Nephron (organoid): Measurements from ENCODE around the gene ARSJ.

Experiments
- H3K27ac Mint-ChIP-seq, 3 experiments: 2 replicates each; pipeline ENCODE4 v1.8.0; 2020; ENCODE audit warnings: mixed read lengths in 3 of 3, mild to moderate bottlenecking in 2 of 3, moderate library complexity in 1 of 3
- H3K27me3 Mint-ChIP-seq: 2 replicates; pipeline ENCODE4 v1.8.0; 2021; ENCODE audit warnings: low read depth, mild to moderate bottlenecking, moderate library complexity, mixed read lengths
- H3K36me3 Mint-ChIP-seq: 2 replicates; pipeline ENCODE4 v1.8.0; 2020; ENCODE audit warnings: low read depth, mixed read lengths
- H3K4me1 Mint-ChIP-seq: 2 replicates; pipeline ENCODE4 v1.8.0; 2020; ENCODE audit warnings: mixed read lengths
- H3K4me3 Mint-ChIP-seq, 3 experiments: 2 replicates each; pipeline ENCODE4 v1.8.0; 2020; ENCODE audit warnings: mild to moderate bottlenecking in 3 of 3, mixed read lengths in 3 of 3, moderate library complexity in 2 of 3
- H3K9me3 Mint-ChIP-seq: 2 replicates; pipeline ENCODE4 v1.8.0; 2020; ENCODE audit warnings: mixed read lengths
- TF ChIP-seq, protein P1 (sequence below), 3 experiments: fragments of 200-600 bp; sonication (generic); IDR thresholded peaks; one replicate each; pipeline ENCODE4 v1.5.0; 2021; ENCODE audit warnings: antibody characterized with exemption in 3 of 3; ENCODE audit not compliant: unreplicated experiment in 3 of 3

ARSJ gene

DNA sequence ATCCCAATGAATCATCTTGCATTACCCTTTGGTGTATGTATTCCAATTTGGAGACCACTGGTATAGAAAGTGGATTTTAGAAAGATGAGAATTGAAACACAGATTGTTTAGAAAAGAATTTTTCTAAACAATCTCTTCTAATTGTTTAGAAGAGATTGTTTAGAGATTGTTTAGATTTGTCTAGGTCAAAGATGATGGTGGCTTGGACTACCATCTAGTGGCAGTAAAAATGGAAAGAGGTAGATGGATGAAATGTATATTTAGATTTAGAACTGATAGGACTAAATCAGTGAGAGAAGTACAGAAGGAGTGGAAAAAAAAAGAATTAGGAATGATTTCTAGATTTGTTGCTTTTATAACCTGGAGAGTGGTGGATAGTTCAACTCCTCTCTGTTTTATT, 70.6 kb downstream of the ARSJ start:
- no peaks in the 10 kb centered on the region for H3K36me3 Mint-ChIP-seq
- no peaks in the 10 kb centered on the region for H3K9me3 Mint-ChIP-seq
- H3K27ac Mint-ChIP-seq = no peak overlapping the region
- no peak overlapping the region for H3K4me3 Mint-ChIP-seq
- H3K27me3 Mint-ChIP-seq = no peaks in the 10 kb centered on the region
- H3K4me1 Mint-ChIP-seq = no peaks in the 10 kb centered on the region
- TF ChIP-seq, protein P1, sequence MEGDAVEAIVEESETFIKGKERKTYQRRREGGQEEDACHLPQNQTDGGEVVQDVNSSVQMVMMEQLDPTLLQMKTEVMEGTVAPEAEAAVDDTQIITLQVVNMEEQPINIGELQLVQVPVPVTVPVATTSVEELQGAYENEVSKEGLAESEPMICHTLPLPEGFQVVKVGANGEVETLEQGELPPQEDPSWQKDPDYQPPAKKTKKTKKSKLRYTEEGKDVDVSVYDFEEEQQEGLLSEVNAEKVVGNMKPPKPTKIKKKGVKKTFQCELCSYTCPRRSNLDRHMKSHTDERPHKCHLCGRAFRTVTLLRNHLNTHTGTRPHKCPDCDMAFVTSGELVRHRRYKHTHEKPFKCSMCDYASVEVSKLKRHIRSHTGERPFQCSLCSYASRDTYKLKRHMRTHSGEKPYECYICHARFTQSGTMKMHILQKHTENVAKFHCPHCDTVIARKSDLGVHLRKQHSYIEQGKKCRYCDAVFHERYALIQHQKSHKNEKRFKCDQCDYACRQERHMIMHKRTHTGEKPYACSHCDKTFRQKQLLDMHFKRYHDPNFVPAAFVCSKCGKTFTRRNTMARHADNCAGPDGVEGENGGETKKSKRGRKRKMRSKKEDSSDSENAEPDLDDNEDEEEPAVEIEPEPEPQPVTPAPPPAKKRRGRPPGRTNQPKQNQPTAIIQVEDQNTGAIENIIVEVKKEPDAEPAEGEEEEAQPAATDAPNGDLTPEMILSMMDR (IDR thresholded peaks at IDR 0.05; ENCODE audit: unreplicated experiment in 3 of 3) = peak in 1 of 3 experiments; percentile 10

DNA sequence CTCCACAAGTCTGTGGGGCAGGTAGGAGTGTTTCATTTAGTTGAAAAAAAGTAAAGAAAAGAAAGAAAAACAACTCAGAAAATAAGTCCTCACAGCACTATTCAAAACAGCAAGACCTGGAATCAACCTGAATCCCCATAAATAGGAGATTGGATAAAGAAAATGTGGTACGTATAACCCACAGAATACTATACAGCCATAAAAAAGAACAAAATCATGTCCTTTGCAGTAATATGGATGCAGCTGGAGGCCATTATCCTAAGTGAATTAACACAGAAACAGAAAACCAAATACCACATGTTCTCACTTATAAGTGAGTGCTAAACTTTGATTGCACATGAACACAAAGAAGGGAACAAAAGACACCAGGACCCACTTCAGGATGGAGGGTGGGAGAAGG, 71.9 kb downstream of the ARSJ start:
- TF ChIP-seq, protein P1 (IDR thresholded peaks at IDR 0.05; ENCODE audit: unreplicated experiment in 3 of 3) = no peak
- Mint-ChIP-seq H3K9me3 (no peaks in the 10 kb centered on the region), H3K36me3 (no peaks in the 10 kb centered on the region), H3K4me3 (no peak overlapping the region), H3K4me1 (no peaks in the 10 kb centered on the region), H3K27ac (no peak overlapping the region), H3K27me3 (no peaks in the 10 kb centered on the region)

DNA sequence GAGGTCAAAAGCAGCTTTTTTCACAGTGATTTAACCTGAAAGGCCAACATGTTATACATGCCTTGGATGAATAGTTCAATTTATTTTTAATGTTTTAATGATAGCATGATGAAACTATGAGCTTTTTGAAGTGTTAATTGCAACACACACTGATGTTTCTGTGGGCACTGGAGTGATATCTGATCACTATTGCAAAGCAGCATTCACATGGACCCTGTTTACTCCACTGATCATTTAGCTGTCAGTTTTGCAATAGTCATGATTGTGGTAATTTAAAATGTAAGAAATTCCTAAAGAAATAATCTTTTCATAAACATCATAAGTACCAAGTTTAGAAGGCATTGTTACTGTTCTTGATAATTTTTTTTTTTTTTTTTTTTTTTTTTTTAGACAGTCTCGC, 74.1 kb downstream of the ARSJ start:
- H3K27me3 Mint-ChIP-seq = no peaks in the 10 kb centered on the region
- H3K27ac Mint-ChIP-seq = no peak overlapping the region
- H3K36me3 Mint-ChIP-seq = no peaks in the 10 kb centered on the region
- no peak overlapping the region for H3K4me3 Mint-ChIP-seq
- H3K9me3 Mint-ChIP-seq = no peaks in the 10 kb centered on the region
- H3K4me1 Mint-ChIP-seq = no peaks in the 10 kb centered on the region
- TF ChIP-seq, protein P1 (IDR thresholded peaks at IDR 0.05; ENCODE audit: unreplicated experiment in 3 of 3) = no peak

DNA sequence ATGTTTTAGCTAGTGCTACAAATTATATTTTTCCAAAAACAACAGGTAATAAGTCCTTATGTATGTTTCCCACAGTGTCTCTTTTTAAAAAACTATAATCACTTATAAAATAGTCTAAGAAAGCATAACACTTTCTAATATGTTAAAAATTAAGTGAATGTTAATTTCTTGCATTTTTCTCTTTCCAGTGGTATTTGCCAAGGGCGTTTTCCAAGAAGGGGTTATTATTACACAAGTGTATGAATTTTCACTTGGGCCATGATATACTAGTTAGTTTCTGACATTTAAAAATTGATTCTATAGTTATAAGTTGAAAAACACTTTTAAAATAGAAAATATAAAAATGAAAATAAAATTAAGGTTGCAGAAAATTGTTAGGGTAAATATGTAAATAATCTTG, 74.6 kb downstream of the ARSJ start:
- no peaks in the 10 kb centered on the region for H3K36me3 Mint-ChIP-seq
- H3K9me3 Mint-ChIP-seq = no peaks in the 10 kb centered on the region
- H3K27ac Mint-ChIP-seq = no peak overlapping the region
- no peaks in the 10 kb centered on the region for H3K4me1 Mint-ChIP-seq
- TF ChIP-seq, protein P1 (IDR thresholded peaks at IDR 0.05; ENCODE audit: unreplicated experiment in 3 of 3) = no peak
- no peak overlapping the region for H3K4me3 Mint-ChIP-seq
- H3K27me3 Mint-ChIP-seq = no peaks in the 10 kb centered on the region

DNA sequence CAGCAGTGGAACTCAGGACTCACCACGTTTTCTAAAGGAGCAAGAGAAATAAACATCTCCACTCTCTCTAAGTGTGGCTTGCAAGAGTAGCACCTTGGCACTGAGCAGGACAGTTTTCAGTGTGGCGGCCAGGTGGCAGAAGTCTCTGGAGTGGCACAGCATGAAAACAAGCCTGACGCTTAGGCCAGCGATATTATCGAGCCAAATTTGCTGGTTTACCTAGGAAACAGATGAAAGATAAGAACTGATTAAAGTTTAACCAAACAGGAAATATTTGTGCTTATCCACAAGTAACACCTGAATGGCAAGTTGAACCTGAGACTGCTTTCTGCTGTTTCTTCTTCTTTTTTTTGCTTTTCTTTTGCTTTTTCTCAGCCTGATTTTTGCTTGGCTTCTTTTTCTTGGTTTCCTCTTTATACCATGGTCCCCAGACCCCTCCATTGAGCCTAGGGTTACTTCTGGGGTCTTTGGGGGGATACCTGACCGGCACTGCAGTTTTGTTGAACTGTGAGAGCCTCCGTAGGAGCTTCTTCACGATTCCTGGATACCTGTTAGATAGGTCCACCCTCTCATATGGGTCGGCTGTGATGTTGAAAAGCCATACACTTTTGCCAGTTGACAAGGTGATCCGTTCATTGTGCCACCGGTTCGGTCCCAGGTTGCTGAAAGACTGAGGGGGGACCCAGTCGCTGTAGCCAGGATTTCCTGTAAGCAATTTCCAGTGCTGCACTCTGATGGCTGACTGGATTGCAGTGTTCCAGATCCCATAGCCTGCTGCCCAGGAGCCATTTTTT, 77.3 kb downstream of the ARSJ start:
- peak overlapping the region in 2 of 3 experiments; percentile 49 to 52 for H3K27ac Mint-ChIP-seq
- no peaks in the 10 kb centered on the region for H3K4me1 Mint-ChIP-seq
- TF ChIP-seq, protein P1 (IDR thresholded peaks at IDR 0.05; ENCODE audit: unreplicated experiment in 3 of 3) = no peak
- H3K4me3 Mint-ChIP-seq = no peak overlapping the region
- no peaks in the 10 kb centered on the region for H3K36me3 Mint-ChIP-seq
- H3K27me3 Mint-ChIP-seq = no peaks in the 10 kb centered on the region
- no peaks in the 10 kb centered on the region for H3K9me3 Mint-ChIP-seq
